ENCODE measurements around the gene UBE2J2.

GRCh38 chr1:1262071-1262470 lies 11.6 kb downstream of the UBE2J2 start:
- TF ChIP-seq CTCF (conservative IDR thresholded peaks at IDR 0.05; ENCODE audit: low read depth, low read length) (no peak), RAD21 (IDR thresholded peaks at IDR 0.05; ENCODE audit: low read length) (no peak), MAFK (IDR thresholded peaks at IDR 0.05; ENCODE audit: low read depth, low read length) (no peak), POLR2A (IDR thresholded peaks at IDR 0.05; ENCODE audit: low read depth, low read length) (no peak)

All from IMR-90 (cell line).